ENCODE results near the gene GPR146. TPM values are rescaled to one million over a fixed set of nuclear protein-coding genes. Genes with fewer than 3 reads are reported as not detected.

Gene GPR146
- total and polyA plus RNA-seq, 2 of the 8 experiments (the other 6 are each of a cell fraction or from before 2014, with no cell fraction given), result 1.8 to 2.7 TPM

- TF ChIP-seq TEAD4 (IDR thresholded peaks at IDR 0.05; ENCODE audit: low read depth, low read length) (no peak), SUZ12 (IDR thresholded peaks at IDR 0.05; ENCODE audit: low read length) (no peak), GTF2F1 (IDR thresholded peaks at IDR 0.05; ENCODE audit: borderline replicate concordance, low read depth, low read length) (no peak)
- TF ChIP-seq, protein P1, sequence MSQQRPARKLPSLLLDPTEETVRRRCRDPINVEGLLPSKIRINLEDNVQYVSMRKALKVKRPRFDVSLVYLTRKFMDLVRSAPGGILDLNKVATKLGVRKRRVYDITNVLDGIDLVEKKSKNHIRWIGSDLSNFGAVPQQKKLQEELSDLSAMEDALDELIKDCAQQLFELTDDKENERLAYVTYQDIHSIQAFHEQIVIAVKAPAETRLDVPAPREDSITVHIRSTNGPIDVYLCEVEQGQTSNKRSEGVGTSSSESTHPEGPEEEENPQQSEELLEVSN (IDR thresholded peaks at IDR 0.05), result no peak
Observed at GRCh38 chr7:1093502-1093843, 49.1 kb downstream of the GPR146 start (continued).

All from H1 (cell line).